ENCODE measurements around the gene UBE2QL1. TPM values are rescaled to one million over a fixed set of nuclear protein-coding genes. Genes with fewer than 3 reads are reported as not detected.
A peak's percentile ranks its signal among the peaks of the same experiment; 100 is the strongest.

The UBE2QL1 gene
- total and polyA plus RNA-seq, 2 donors (not counting 1 experiment from before 2014, with no cell fraction given): 0.33 to 1.7 TPM

- H3K9me3 Mint-ChIP-seq (ENCODE audit: insufficient read depth): no peaks in the 10 kb centered on the region
- peak overlapping the region in 2 of 5 experiments; percentile 15 to 17 for H3K4me3 ChIP-seq (ENCODE audit: control extremely low read depth in 1 of 5, extremely low read depth in 1 of 5, insufficient read depth in 1 of 5, low read depth in 2 of 5, low read length in 4 of 5)
- ATAC-seq (ENCODE audit: low read depth): no peak
- H3K36me3 ChIP-seq (replicated peaks in 1 of 2; ENCODE audit: control extremely low read depth in 1 of 2, control insufficient read depth in 1 of 2, extremely low read depth in 1 of 2, insufficient read depth in 2 of 2, low read length in 1 of 2): no peaks in the 10 kb centered on the region
- intact Hi-C loops (cut with micrococcal nuclease): loop anchor here (2.0 to 5.0 kb wide), 2 partner anchors 36 to 108 kb away; partner anchors contain the start of genes MED10 and UBE2QL1
- WGBS (ENCODE audit: insufficient coverage): 83% methylated on average over 2 of the region's 5 CpGs
- no peaks in the 10 kb centered on the region for H3K79me2 ChIP-seq (ENCODE audit: control insufficient read depth, insufficient read depth, low read length)
- DNase-seq: peak; percentile 5
- peaks cover 55% of the 10 kb centered on the region for H3K4me1 Mint-ChIP-seq
- no peak for TF ChIP-seq EZH2 (IDR thresholded peaks at IDR 0.05; ENCODE audit: borderline replicate concordance, insufficient read depth, low read depth, low read length, poor library complexity, severe bottlenecking)
- TF ChIP-seq CTCF (IDR thresholded peaks at IDR 0.05): no peak
- H3K9me3 ChIP-seq (ENCODE audit: control extremely low read depth in 1 of 3, control insufficient read depth in 2 of 3, insufficient read depth in 1 of 3, low read length in 2 of 3): no peaks in the 10 kb centered on the region
- H3K27ac Mint-ChIP-seq: peak overlapping the region; percentile 72
- peak overlapping the region; percentile 50 for H3K4me2 ChIP-seq (replicated peaks; ENCODE audit: low read depth, low read length, poor library complexity, severe bottlenecking)
- H3K4me3 Mint-ChIP-seq: peak overlapping the region; percentile 71
- H3K27me3 ChIP-seq (replicated peaks in 1 of 4; ENCODE audit: control extremely low read depth in 1 of 4, control insufficient read depth in 3 of 4, insufficient read depth in 4 of 4, low read length in 3 of 4): no peaks in the 10 kb centered on the region
- H4K20me1 ChIP-seq (ENCODE audit: control insufficient read depth, insufficient read depth, low read length, poor library complexity, severe bottlenecking): no peaks in the 10 kb centered on the region
- H3K9ac ChIP-seq (ENCODE audit: low read length): no peak overlapping the region
- ChIA-PET POLR2A (no interaction called here), CTCF (interaction anchor here (1.3 kb wide), 1 partner anchor 10 kb away, joined by 3 read pairs; no protein-coding TSS in a partner anchor)
- H3K27me3 Mint-ChIP-seq: no peaks in the 10 kb centered on the region
- peaks cover 9 to 46% of the 10 kb centered on the region in 2 donors for H3K4me1 ChIP-seq (ENCODE audit: control insufficient read depth in 2 of 2, insufficient read depth in 2 of 2, low read length in 2 of 2)
- H2AFZ ChIP-seq (ENCODE audit: insufficient read depth, low read depth, low read length, poor library complexity, severe bottlenecking): peak overlapping the region; percentile 5
- H3K27ac ChIP-seq (ENCODE audit: low read length in 2 of 2): peak overlapping the region in 1 of 2 donors; percentile 68
These were observed 36.2 kb downstream of the UBE2QL1 start for GRCh38 chr5:6484899-6485298.

GRCh38 chr5:6485441-6485840 lies 36.8 kb downstream of the UBE2QL1 start:
- Histone ChIP-seq H3K79me2 (ENCODE audit: control insufficient read depth, insufficient read depth, low read length) (no peaks in the 10 kb centered on the region), H3K27ac (ENCODE audit: low read length in 2 of 2) (peak overlapping the region; percentile 41 to 68), H3K36me3 (replicated peaks in 1 of 2; ENCODE audit: control extremely low read depth in 1 of 2, control insufficient read depth in 1 of 2, extremely low read depth in 1 of 2, insufficient read depth in 2 of 2, low read length in 1 of 2) (no peaks in the 10 kb centered on the region), H3K9ac (ENCODE audit: low read length) (no peak overlapping the region), H3K27me3 (replicated peaks in 1 of 4; ENCODE audit: control extremely low read depth in 1 of 4, control insufficient read depth in 3 of 4, insufficient read depth in 4 of 4, low read length in 3 of 4) (no peaks in the 10 kb centered on the region), H3K4me2 (replicated peaks; ENCODE audit: low read depth, low read length, poor library complexity, severe bottlenecking) (peak overlapping the region; percentile 50), H3K4me1 (ENCODE audit: control insufficient read depth in 2 of 2, insufficient read depth in 2 of 2, low read length in 2 of 2) (peaks cover 9 to 45% of the 10 kb centered on the region in 2 donors), H3K4me3 (ENCODE audit: control extremely low read depth in 1 of 5, extremely low read depth in 1 of 5, insufficient read depth in 1 of 5, low read depth in 2 of 5, low read length in 4 of 5) (peak overlapping the region in 1 of 5 experiments; percentile 9), H2AFZ (ENCODE audit: insufficient read depth, low read depth, low read length, poor library complexity, severe bottlenecking) (peak overlapping the region; percentile 5), H3K9me3 (ENCODE audit: control extremely low read depth in 1 of 3, control insufficient read depth in 2 of 3, insufficient read depth in 1 of 3, low read length in 2 of 3) (no peaks in the 10 kb centered on the region), H4K20me1 (ENCODE audit: control insufficient read depth, insufficient read depth, low read length, poor library complexity, severe bottlenecking) (no peaks in the 10 kb centered on the region)
- H3K27ac Mint-ChIP-seq: peak overlapping the region; percentile 72
- no peaks in the 10 kb centered on the region for H3K27me3 Mint-ChIP-seq
- ATAC-seq (ENCODE audit: low read depth): no peak
- POLR2A ChIA-PET: no interaction called here
- TF ChIP-seq EZH2 (IDR thresholded peaks at IDR 0.05; ENCODE audit: borderline replicate concordance, insufficient read depth, low read depth, low read length, poor library complexity, severe bottlenecking) (no peak), CTCF (IDR thresholded peaks at IDR 0.05) (no peak)
- intact Hi-C loops (cut with micrococcal nuclease): loop anchor here (2.0 kb wide), 1 partner anchor 37 kb away; the partner anchor contains the start of gene UBE2QL1
- H3K4me1 Mint-ChIP-seq: peaks cover 50% of the 10 kb centered on the region
- 80% methylated on average over 1 of the region's 4 CpGs for WGBS (ENCODE audit: insufficient coverage)
- peak; percentile 37 for DNase-seq
- CTCF ChIA-PET: interaction anchor here (1.3 kb wide), 1 partner anchor 10 kb away, joined by 3 read pairs; no protein-coding TSS in a partner anchor
- no peaks in the 10 kb centered on the region for H3K9me3 Mint-ChIP-seq (ENCODE audit: insufficient read depth)
- H3K4me3 Mint-ChIP-seq: peak overlapping the region; percentile 71
